ENCODE results near the gene OR4K17.
"Not testable (repeated sequence)": the region's sequence is repeated elsewhere in the genome, so short reads cannot be mapped to it uniquely, and the experiment has no call there.

The OR4K17 gene

GRCh38 chr14:20110438-20110837 lies at the start of gene OR4K17:
OR4K17 (plus strand) TSS chr14:20110739; CDS start chr14:20117500, 6,761 bp downstream.
- DNase-seq = no peak

- DNase-seq = no peak
Observed at GRCh38 chr14:20092050-20092449, 18.5 kb upstream of the OR4K17 start.

- DNase-seq = no peak
Observed at GRCh38 chr14:20093442-20093841, 17.1 kb upstream of the OR4K17 start.

GRCh38 chr14:20098926-20099770 lies 11.4 kb upstream of the OR4K17 start:
- not testable (repeated sequence) for DNase-seq

- no peak for DNase-seq
Observed at GRCh38 chr14:20112321-20112720, 1.8 kb downstream of the OR4K17 start.

- no peak for DNase-seq
Observed at GRCh38 chr14:20116748-20117147, 6.2 kb downstream of the OR4K17 start.

- DNase-seq = no peak
Observed at GRCh38 chr14:20118795-20119194, 8.3 kb downstream of the OR4K17 start.

- DNase-seq = no peak
Observed at GRCh38 chr14:20138520-20138919, 28.0 kb downstream of the OR4K17 start, which contains the start of gene OR4N5. OR4N5 (plus strand) TSS chr14:20138820; CDS start chr14:20143736, 4,916 bp downstream.

GRCh38 chr14:20143911-20144310 lies 33.4 kb downstream of the OR4K17 start:
- no peak for DNase-seq

- DNase-seq = no peak
Observed at GRCh38 chr14:20144820-20145219, 34.3 kb downstream of the OR4K17 start.

GRCh38 chr14:20164462-20164861 lies 53.9 kb downstream of the OR4K17 start:
- DNase-seq = no peak

GRCh38 chr14:20167091-20167490 lies 56.6 kb downstream of the OR4K17 start:
- no peak for DNase-seq

- not testable (repeated sequence) for DNase-seq
Observed at GRCh38 chr14:20169852-20170251, 59.3 kb downstream of the OR4K17 start.

All from CD4-positive, alpha-beta T cell treated with Interferon gamma for 1 hour (primary cell).